Measurements from ENCODE around the gene RAD51B. TPM values are rescaled to one million over a fixed set of nuclear protein-coding genes. Genes with fewer than 3 reads are reported as not detected.
A peak's percentile ranks its signal among the peaks of the same experiment; 100 is the strongest.

RAD51B gene
- total RNA-seq, 1 donor from 2014 or later, result 16.7 TPM

DNA sequence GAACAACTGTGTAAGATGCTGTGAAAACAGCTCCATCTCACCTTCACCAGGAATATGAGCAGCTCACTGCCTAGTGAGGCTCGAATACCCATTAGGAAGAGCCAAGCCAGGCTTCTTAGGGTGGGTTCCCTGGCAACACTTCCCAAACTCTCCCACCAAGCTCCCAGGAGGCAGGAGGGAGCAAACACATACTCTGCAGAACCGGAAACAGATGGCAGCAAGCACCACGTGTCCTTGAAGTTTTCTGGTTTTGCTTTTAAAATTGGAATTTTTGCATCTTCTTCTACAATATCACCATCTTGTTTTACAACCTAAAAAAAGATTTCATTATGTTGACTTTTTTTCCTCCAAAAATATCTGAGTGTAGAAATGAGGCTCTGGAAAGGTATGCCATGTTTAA, 786.6 kb downstream of the RAD51B start:
- Mint-ChIP-seq H3K27ac (ENCODE audit: unreplicated experiment) (no peak overlapping the region), H3K27me3 (ENCODE audit: low read depth) (no peaks in the 10 kb centered on the region), H3K36me3 (ENCODE audit: low read depth) (peaks cover 11% of the 10 kb centered on the region), H3K4me1 (peaks cover 29% of the 10 kb centered on the region), H3K4me3 (no peak overlapping the region), H3K9me3 (no peaks in the 10 kb centered on the region)
- DNase-seq (ENCODE audit: low read depth, low spot score), result no peak
- TF ChIP-seq, protein P1, sequence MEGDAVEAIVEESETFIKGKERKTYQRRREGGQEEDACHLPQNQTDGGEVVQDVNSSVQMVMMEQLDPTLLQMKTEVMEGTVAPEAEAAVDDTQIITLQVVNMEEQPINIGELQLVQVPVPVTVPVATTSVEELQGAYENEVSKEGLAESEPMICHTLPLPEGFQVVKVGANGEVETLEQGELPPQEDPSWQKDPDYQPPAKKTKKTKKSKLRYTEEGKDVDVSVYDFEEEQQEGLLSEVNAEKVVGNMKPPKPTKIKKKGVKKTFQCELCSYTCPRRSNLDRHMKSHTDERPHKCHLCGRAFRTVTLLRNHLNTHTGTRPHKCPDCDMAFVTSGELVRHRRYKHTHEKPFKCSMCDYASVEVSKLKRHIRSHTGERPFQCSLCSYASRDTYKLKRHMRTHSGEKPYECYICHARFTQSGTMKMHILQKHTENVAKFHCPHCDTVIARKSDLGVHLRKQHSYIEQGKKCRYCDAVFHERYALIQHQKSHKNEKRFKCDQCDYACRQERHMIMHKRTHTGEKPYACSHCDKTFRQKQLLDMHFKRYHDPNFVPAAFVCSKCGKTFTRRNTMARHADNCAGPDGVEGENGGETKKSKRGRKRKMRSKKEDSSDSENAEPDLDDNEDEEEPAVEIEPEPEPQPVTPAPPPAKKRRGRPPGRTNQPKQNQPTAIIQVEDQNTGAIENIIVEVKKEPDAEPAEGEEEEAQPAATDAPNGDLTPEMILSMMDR (conservative IDR thresholded peaks at IDR 0.05), result no peak

- Mint-ChIP-seq H3K27ac (ENCODE audit: unreplicated experiment) (peak overlapping the region; percentile 97), H3K9me3 (no peaks in the 10 kb centered on the region)
- TF ChIP-seq, protein P1 (conservative IDR thresholded peaks at IDR 0.05), result no peak
Observed at GRCh38 chr14:68606644-68607043, 787.1 kb downstream of the RAD51B start.

DNA sequence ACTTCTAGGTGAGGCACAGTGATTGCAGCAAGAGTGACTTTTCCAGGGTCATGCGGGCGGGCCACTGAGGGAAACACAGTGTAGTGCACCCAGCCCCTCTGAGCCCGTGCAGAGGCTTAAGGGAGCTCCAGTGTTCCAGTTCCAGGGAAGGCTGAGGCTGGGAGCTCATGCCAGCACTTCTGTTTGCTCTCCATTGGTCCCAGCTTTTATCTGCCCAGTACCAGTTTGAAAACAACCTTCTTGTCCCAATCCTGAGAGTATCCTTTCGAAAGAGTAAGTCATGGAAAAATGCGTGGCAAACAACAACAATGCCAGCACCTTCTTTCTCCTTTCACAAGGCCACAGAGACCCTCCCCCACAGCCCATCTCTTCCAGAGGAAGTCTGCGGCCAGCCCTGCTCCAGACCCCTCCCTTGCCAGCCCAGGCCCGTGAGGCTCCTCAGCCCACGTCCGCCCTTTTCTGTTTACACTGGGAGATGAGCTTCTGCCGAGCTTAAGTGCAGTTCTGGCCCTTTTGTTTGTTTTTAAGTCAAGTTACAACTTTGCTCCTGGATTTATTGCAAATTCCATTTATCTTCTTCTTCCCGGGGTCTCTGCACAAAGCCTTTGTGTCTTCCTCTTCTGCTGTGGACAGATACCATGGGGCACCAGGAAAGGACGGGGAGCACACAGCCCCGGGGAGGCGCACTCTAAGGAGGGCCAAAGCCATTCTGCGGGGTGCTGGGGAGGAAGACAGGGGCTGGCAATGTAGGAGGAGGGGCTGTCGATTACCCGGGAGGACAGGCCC, 787.7 kb downstream of the RAD51B start:
- no peak for DNase-seq (ENCODE audit: low read depth, low spot score)
- Mint-ChIP-seq H3K4me3 (peak overlapping the region; percentile 50), H3K27ac (ENCODE audit: unreplicated experiment) (peak overlapping the region; percentile 97), H3K27me3 (ENCODE audit: low read depth) (no peaks in the 10 kb centered on the region), H3K36me3 (ENCODE audit: low read depth) (peaks cover 8% of the 10 kb centered on the region), H3K9me3 (no peaks in the 10 kb centered on the region), H3K4me1 (peaks cover 20% of the 10 kb centered on the region)
- TF ChIP-seq, protein P1 (conservative IDR thresholded peaks at IDR 0.05), result no peak

More at GRCh38 chr14:68606644-68607043, 787.1 kb downstream of the RAD51B start:
- Mint-ChIP-seq H3K36me3 (ENCODE audit: low read depth) (peaks cover 9% of the 10 kb centered on the region), H3K4me3 (peak overlapping the region; percentile 50), H3K27me3 (ENCODE audit: low read depth) (no peaks in the 10 kb centered on the region), H3K4me1 (peaks cover 26% of the 10 kb centered on the region)
- DNase-seq (ENCODE audit: low read depth, low spot score), result no peak

DNA sequence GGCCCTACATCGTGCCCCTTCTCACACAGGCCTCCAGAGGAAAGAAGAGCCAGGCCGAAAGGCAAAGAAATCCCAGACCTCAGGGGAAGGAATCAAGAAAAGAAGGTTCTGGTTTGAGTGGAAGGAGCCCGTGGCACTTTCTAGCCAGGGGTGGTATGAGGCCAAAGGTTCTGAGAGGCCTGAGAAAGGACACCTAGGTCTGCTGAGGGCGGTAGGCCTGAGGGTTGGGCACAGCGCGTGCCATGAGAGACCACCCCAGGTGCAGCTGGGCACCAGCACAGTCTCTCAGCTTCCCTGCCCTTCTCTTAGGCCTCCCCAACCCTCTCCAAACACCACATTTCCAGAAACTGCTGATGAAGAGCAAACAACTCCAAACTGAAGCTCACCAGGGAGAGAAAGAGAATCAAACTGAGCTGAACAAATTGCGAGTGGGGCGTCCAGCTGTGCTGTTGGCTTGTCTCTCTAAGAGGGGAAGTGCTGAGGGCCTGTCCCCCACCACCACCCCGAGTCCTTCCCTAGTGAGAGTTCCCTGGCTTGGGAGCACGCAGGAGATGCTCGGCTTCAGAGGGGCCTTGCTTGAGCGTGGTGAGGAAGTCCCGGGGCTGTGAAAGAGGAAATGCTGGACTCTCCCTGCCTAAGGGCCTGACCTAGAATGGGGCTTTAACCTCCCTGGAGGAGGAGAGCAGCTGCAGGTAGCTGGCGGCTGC, 788.4 kb downstream of the RAD51B start:
- H3K27me3 Mint-ChIP-seq (ENCODE audit: low read depth), result no peaks in the 10 kb centered on the region
- H3K9me3 Mint-ChIP-seq, result no peaks in the 10 kb centered on the region
- TF ChIP-seq, protein P1 (conservative IDR thresholded peaks at IDR 0.05), result no peak
- no peak overlapping the region for H3K4me3 Mint-ChIP-seq
- no peak for DNase-seq (ENCODE audit: low read depth, low spot score)
- peaks cover 11% of the 10 kb centered on the region for H3K36me3 Mint-ChIP-seq (ENCODE audit: low read depth)
- H3K27ac Mint-ChIP-seq (ENCODE audit: unreplicated experiment), result peak overlapping the region; percentile 97
- peaks cover 19% of the 10 kb centered on the region for H3K4me1 Mint-ChIP-seq

DNA sequence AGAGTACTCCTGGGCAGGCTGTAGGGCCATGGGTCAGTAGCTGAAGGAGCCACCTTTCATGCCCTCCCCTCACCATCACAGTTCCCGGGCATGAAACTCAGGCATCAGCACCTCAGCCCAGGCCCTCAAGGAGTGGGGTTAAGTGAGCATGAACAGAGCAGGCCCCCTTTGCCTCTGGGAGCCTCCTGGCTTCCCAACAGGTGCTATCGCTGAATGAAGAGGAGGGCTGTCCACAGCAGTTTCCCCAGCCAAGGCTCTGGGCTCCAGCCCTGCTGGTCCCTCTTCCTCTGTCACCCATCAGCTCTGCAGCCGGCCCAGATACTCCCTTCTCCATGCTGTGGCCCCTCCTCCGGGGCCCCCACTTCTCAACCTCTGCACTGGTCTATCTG, 789.0 kb downstream of the RAD51B start:
- no peak for DNase-seq (ENCODE audit: low read depth, low spot score)
- no peaks in the 10 kb centered on the region for H3K27me3 Mint-ChIP-seq (ENCODE audit: low read depth)
- no peak overlapping the region for H3K27ac Mint-ChIP-seq (ENCODE audit: unreplicated experiment)
- no peaks in the 10 kb centered on the region for H3K9me3 Mint-ChIP-seq
- TF ChIP-seq, protein P1 (conservative IDR thresholded peaks at IDR 0.05), result no peak
- H3K4me1 Mint-ChIP-seq, result peaks cover 14% of the 10 kb centered on the region
- H3K36me3 Mint-ChIP-seq (ENCODE audit: low read depth), result peaks cover 11% of the 10 kb centered on the region
- H3K4me3 Mint-ChIP-seq, result no peak overlapping the region
